Measurements from ENCODE around the gene ZRANB3.
"Not testable (repeated sequence)": the region's sequence is repeated elsewhere in the genome, so short reads cannot be mapped to it uniquely, and the experiment has no call there.

The ZRANB3 gene

GRCh38 chr2:135113322-135113721 is 417.7 kb downstream of the ZRANB3 start:
- DNase-seq, result no peak

DNA sequence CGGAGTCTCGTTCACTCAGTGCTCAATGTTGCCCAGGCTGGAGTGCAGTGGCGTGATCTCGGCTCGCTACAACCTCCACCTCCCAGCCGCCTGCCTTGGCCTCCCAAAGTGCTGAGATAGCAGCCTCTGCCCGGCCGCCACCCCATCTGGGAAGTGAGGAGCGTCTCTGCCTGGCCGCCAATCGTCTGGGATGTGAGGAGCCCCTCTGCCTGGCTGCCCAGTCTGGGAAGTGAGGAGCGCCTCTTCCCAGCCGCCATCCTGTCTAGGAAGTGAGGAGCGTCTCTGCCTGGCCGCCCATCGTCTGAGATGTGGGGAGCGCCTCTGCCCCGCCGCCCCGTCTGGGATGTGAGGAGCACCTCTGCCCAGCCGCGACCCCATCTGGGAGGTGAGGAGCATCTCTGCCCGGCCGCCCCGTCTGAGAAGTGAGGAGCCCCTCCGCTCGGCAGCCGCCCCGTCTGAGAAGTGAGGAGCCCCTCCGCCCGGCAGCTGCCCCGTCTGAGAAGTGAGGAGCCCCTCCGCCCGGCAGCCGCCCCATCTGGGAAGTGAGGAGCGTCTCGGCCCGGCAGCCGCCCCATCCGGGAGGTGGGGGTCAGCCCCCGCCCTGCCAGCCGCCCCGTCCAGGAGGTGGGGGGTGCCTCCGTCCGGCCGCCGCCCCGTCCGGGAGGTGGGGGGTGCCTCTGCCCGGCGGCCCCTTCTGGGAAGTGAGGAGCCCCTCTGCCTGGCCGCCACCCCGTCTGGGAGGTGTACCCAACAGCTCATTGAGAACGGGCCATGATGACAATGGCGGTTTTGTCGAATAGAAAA is 425.3 kb downstream of the ZRANB3 start:
- DNase-seq, result not testable (repeated sequence)

DNA sequence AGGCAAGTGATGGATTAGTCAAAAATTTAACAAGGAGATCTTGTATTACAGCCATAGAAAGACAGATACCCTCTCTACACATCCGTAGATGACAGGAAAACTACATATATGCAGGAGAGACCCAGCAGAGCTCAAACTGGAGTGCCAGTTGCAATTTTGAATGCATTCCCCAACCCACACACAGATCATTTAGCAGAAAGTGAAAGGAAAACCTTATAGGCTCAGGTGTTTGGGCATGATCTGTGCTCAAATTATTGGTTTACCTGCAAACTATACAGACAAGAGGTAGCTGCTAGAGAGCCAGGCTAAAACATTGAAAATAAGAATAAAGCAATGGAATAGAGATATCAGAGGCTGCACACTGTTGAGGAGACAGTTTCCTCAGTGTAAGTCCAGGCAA is 427.2 kb downstream of the ZRANB3 start:
- DNase-seq, result no peak

- DNase-seq, result no peak
Observed at GRCh38 chr2:135099802-135100483, 431.1 kb downstream of the ZRANB3 start.

- no peak for DNase-seq
Observed at GRCh38 chr2:135097532-135098231, 433.3 kb downstream of the ZRANB3 start.

DNA sequence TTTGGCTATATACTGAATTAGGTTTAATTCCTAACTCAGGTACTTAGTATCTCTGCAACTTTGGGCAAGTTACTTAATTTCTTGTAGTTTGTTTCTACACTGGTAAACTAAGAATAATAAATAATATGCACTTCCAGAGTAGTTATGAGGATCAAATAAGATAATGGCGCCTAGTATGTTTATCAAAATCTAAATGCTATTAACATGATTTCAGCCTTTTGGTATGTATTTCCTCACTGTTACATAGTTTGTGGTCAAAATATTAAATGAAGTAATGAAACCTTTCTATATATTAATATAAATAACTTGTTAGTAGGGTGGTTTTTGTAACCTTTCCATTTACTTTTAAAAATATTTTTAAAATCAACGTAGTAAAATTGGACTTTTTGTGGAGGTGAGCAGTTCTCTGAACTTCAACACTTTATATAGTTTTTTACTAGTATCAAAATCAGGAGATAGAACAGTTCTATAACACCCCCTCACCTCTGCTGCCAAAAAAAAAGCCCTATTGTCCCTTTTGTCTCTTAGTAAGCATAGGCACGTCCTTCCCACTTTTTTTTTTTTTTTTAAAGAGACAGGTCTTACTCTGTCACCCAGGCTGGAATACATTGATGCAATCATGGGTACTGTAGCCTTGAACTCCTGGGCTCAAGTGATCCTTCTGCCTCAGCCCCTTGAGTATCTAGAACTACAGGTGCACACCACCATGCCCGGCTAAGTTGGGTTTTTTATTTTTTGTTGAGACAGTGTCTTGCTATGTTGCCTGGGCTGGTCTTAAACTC is 434.2 kb downstream of the ZRANB3 start:
- no peak for DNase-seq

DNA sequence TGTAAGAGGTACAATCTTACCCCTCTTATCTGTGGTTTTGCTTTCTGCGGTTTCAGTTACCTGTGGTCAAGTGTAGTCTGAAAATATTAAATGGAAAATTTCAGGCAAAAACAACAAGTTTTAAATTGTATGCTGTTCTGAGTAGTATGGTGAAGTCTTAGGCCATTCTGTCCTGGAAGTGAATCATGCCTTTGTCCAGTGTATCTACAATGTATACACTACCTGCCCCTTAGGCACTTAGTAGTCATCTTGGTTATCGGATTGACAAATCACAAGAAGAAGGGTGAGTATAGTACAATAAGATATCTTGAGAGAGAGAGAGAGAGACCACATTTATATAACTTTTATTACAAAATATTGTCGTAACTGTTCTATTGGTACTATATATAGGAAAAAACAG is 435.4 kb downstream of the ZRANB3 start:
- no peak for DNase-seq

DNA sequence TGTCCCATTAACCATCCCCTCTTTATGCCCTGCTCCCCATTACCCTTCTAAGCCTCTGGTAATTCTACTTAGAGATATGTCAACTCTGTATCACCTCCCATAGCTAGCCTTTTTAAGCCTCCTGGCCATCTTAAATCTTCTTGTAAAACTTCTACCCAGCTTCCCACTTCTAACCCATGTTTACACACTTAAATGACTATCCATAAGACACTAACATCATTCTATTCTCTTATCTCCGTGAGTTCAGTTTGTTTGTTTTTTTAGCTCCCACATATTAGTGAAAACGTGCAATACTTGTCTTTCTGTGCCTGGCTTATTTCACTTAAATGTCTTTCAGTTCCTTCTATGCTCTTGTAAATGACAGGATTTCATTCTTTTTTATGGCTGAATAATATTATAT is 436.5 kb downstream of the ZRANB3 start:
- no peak for DNase-seq

- no peak for DNase-seq
Observed at GRCh38 chr2:135093670-135094330, 437.2 kb downstream of the ZRANB3 start.

DNA sequence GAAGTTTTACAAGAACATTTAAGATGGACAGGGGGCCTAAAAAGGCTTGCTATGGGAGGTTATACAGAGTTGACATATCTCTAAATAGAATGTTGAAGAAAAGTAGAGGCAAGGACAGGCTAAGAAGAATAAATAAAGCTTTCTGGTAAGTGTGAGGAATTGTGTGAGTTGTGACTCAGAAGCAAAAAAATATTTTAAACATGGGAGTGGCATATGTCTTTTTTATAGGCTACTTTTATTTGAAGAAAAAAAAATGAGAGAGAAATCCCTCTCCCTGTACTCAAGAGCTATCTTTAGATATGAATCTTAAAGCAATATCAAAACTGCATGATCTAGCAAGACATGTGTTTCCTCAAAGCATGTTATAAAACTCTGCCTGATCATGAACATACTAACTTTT is 437.8 kb downstream of the ZRANB3 start:
- no peak for DNase-seq

DNA sequence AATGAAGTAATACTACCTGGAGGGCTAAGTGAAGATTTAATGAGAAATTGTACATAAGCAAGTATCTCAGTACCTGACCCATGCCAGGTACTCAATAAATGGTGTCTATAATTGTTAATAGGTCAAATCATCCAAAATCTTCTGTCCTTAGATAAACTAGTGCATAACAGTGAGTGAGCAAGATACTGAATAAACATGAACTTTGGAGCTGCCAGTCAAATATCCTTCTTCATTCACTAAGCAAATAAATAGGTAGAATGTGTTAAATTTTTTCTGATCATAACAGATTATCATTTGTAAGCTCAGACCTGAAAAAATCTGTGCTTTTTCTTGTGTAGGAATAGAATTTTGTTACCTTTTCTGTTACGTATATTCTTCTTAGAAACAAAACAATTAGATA is 439.3 kb downstream of the ZRANB3 start:
- DNase-seq, result no peak

DNA sequence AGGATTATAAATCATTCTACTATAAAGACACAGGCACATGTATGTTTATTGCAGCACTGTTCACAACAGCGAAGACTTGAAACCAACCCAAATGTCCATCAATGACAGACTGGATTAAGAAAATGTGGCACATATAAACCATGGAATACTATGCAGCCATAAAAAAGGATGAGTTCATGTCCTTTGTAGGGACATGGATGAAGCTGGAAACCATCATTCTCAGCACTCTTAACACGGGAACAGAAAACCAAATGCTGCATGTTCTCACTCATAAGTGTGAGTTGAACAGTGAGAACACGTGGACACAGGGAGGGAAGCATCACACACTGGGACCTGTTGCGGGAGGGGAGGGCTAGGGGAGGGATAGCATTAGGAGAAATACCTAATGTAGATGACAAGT is 441.4 kb downstream of the ZRANB3 start:
- DNase-seq, result not testable (repeated sequence)

Measured in NK-92 treated with Interleukin-12 subunit alpha and Interleukin-12 subunit beta, amount 100 ng/mL, for 24 hours (cell line).